ENCODE results near the gene FAM13A. TPM values are rescaled to one million over a fixed set of nuclear protein-coding genes. Genes with fewer than 3 reads are reported as not detected.
A peak's percentile ranks its signal among the peaks of the same experiment; 100 is the strongest.

FAM13A gene
- total and polyA plus RNA-seq, 2 experiments from 2014 or later, result 19.3 to 44.2 TPM

- H3K27me3 ChIP-seq, result no peaks in the 10 kb centered on the region
- H3K79me2 ChIP-seq, result peaks cover 18% of the 10 kb centered on the region
- WGBS (ENCODE audit: low lambda C conversion rate, missing lambda C conversion rate), result 74% methylated on average over 2 of the region's 2 CpGs
- H3K4me1 ChIP-seq (ENCODE audit: insufficient read depth), result no peaks in the 10 kb centered on the region
- no peak overlapping the region for H3K4me3 ChIP-seq
- H3K27ac ChIP-seq, result no peak overlapping the region
- no peaks in the 10 kb centered on the region for H4K20me1 ChIP-seq (ENCODE audit: insufficient read depth, poor library complexity, severe bottlenecking)
- DNase-seq (ENCODE audit: low spot score), result no peak
- H2AFZ ChIP-seq, result no peak overlapping the region
- H3K9me3 ChIP-seq (ENCODE audit: low read depth), result no peaks in the 10 kb centered on the region
- H3K9me2 ChIP-seq (replicated peaks; ENCODE audit: insufficient read depth), result no peaks in the 10 kb centered on the region
- TF ChIP-seq CTCF (IDR thresholded peaks at IDR 0.05; ENCODE audit: poor library complexity), result no peak
- no peaks in the 10 kb centered on the region for H3K36me3 ChIP-seq (replicated peaks; ENCODE audit: insufficient read depth, low read depth)
- H3K4me2 ChIP-seq, result no peak overlapping the region
These were observed 231.1 kb downstream of the FAM13A start for GRCh38 chr4:88825931-88826330.

GRCh38 chr4:88823058-88823919, 233.7 kb downstream of the FAM13A start:
- H3K4me3 ChIP-seq, result peak overlapping the region; percentile 66
- no peaks in the 10 kb centered on the region for H3K9me2 ChIP-seq (replicated peaks; ENCODE audit: insufficient read depth)
- H3K4me1 ChIP-seq (ENCODE audit: insufficient read depth), result peaks cover 12% of the 10 kb centered on the region
- H3K4me2 ChIP-seq, result peak overlapping the region; percentile 69
- DNase-seq (ENCODE audit: low spot score), result peak; percentile 93
- H3K36me3 ChIP-seq (replicated peaks; ENCODE audit: insufficient read depth, low read depth), result no peaks in the 10 kb centered on the region
- WGBS (ENCODE audit: low lambda C conversion rate, missing lambda C conversion rate), result under 1% methylated on average over 16 of the region's 16 CpGs
- peaks cover 44% of the 10 kb centered on the region for H3K79me2 ChIP-seq
- H3K27ac ChIP-seq, result peak overlapping the region; percentile 91
- H3K27me3 ChIP-seq, result no peaks in the 10 kb centered on the region
- H3K9me3 ChIP-seq (ENCODE audit: low read depth), result no peaks in the 10 kb centered on the region
- H2AFZ ChIP-seq, result peak overlapping the region; percentile 18
- TF ChIP-seq CTCF (IDR thresholded peaks at IDR 0.05; ENCODE audit: poor library complexity), result no peak
- TF ChIP-seq EZH2 (IDR thresholded peaks at IDR 0.05; ENCODE audit: borderline replicate concordance), result no peak
- no peak for TF ChIP-seq EZH2phosphoT487 (IDR thresholded peaks at IDR 0.05; ENCODE audit: low read depth, severe bottlenecking, unreplicated experiment)
- peaks cover 7% of the 10 kb centered on the region for H4K20me1 ChIP-seq (ENCODE audit: insufficient read depth, poor library complexity, severe bottlenecking)

- Histone ChIP-seq H3K79me2 (peaks cover 55% of the 10 kb centered on the region), H4K20me1 (ENCODE audit: insufficient read depth, poor library complexity, severe bottlenecking) (peaks cover 9% of the 10 kb centered on the region), H3K4me1 (ENCODE audit: insufficient read depth) (peaks cover 13% of the 10 kb centered on the region), H3K4me3 (peak overlapping the region; percentile 66), H3K36me3 (replicated peaks; ENCODE audit: insufficient read depth, low read depth) (no peaks in the 10 kb centered on the region), H3K27me3 (no peaks in the 10 kb centered on the region), H3K9me2 (replicated peaks; ENCODE audit: insufficient read depth) (no peaks in the 10 kb centered on the region), H3K9me3 (ENCODE audit: low read depth) (no peaks in the 10 kb centered on the region), H3K27ac (peak overlapping the region; percentile 91), H3K4me2 (peak overlapping the region; percentile 69), H2AFZ (no peak overlapping the region)
- WGBS (ENCODE audit: low lambda C conversion rate, missing lambda C conversion rate), result 39% methylated on average over 4 of the region's 4 CpGs
- no peak for DNase-seq (ENCODE audit: low spot score)
- TF ChIP-seq EZH2phosphoT487 (IDR thresholded peaks at IDR 0.05; ENCODE audit: low read depth, severe bottlenecking, unreplicated experiment) (no peak), EZH2 (IDR thresholded peaks at IDR 0.05; ENCODE audit: borderline replicate concordance) (no peak)
These were observed 234.8 kb downstream of the FAM13A start for GRCh38 chr4:88822034-88822789.

GRCh38 chr4:88821522-88821921, 235.5 kb downstream of the FAM13A start:
- Histone ChIP-seq H3K79me2 (peaks cover 62% of the 10 kb centered on the region), H3K36me3 (replicated peaks; ENCODE audit: insufficient read depth, low read depth) (no peaks in the 10 kb centered on the region), H4K20me1 (ENCODE audit: insufficient read depth, poor library complexity, severe bottlenecking) (peaks cover 11% of the 10 kb centered on the region), H3K4me1 (ENCODE audit: insufficient read depth) (peaks cover 13% of the 10 kb centered on the region), H3K9me2 (replicated peaks; ENCODE audit: insufficient read depth) (no peaks in the 10 kb centered on the region), H3K27me3 (no peaks in the 10 kb centered on the region), H2AFZ (no peak overlapping the region), H3K9me3 (ENCODE audit: low read depth) (no peaks in the 10 kb centered on the region), H3K4me2 (peak overlapping the region; percentile 69), H3K4me3 (peak overlapping the region; percentile 66), H3K27ac (peak overlapping the region; percentile 91)
- no peak for DNase-seq (ENCODE audit: low spot score)
- TF ChIP-seq EZH2phosphoT487 (IDR thresholded peaks at IDR 0.05; ENCODE audit: low read depth, severe bottlenecking, unreplicated experiment), result no peak
- no peak for TF ChIP-seq EZH2 (IDR thresholded peaks at IDR 0.05; ENCODE audit: borderline replicate concordance)
- no peak for TF ChIP-seq CTCF (IDR thresholded peaks at IDR 0.05; ENCODE audit: poor library complexity)
- 44% methylated on average over 2 of the region's 2 CpGs for WGBS (ENCODE audit: low lambda C conversion rate, missing lambda C conversion rate)

All from hepatocyte (in vitro differentiated cells).